VCaP (cell line): ENCODE measurements around the gene NPAS2.

Experiments used
- H3K27ac ChIP-seq: fragments of 450-650 bp; 2 replicates; pipeline ENCODE4 v1.5.1; 2017
- CTCF ChIP-seq: fragments of 450-650 bp; conservative IDR thresholded peaks from 2 replicates; pipeline ENCODE4 v1.5.1; 2017; ENCODE audit warnings: mild to moderate bottlenecking, moderate library complexity

Gene NPAS2

DNA sequence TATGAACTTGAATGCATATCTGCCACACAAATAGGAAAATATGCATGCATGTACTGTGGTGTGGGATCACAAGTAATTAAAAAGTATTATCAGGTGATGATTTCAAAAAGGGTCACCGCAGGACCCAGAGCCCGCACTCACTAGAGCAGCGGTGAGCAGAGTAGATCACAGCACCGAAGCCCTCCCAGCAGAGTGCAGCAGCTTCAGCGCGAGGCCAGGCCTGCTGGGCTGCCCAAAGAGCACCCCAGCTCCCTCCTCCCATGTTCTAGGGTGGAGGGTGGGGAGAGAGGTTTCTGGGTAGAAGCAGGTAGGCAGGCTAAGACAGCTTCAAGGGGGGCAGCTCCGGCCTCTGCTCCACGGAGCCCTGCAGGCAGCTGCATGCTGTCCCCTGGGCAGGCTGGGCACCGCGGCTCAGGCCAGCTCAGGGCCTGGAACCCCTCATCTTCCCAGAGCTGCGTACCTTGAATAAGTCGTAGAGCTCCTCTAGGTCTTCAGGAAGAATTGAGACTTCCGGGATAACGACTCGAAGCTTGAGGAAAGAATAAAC, 207.1 kb downstream of the NPAS2 start:
- TF ChIP-seq CTCF = no peak

GRCh38 chr2:101027852-101028251, 207.9 kb downstream of the NPAS2 start:
- TF ChIP-seq CTCF = no peak
- peak overlapping the region; percentile 90 for H3K27ac ChIP-seq

More for the DNA sequence above, 207.1 kb downstream of the NPAS2 start:
- peak overlapping the region; percentile 90 for H3K27ac ChIP-seq

DNA sequence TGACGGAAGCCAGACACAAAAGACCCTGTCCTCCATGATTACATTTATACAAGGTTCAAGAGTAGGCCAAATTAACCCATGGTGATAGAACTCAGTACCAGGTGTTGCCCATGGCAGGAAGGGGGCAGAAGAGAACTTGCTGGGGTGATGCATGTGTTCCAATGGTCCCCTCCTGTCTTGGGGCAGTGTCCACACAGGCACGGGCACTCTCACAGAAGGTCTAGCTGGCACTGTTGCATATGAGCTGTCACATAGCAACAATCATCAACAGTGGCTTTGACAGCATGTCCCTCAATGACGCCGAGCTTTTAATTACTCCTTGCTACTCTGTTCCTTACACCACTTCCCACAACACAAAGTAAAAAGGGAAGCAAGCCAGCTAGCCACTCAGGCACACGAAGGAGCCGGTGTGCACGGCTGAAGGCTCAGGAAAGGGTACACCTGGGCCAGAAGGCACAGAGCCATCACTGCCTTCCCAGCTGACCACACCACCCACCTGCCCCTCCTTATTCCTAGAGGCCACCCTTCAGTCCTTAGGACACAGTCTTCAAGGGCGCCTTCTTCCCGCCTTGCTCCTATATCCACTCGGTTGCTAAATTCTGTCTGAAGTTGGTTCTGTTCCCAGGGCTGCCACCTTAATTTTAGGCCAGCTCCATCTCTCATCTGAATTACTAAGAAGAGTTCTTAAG, 211.1 kb downstream of the NPAS2 start:
- H3K27ac ChIP-seq = no peak overlapping the region
- no peak for TF ChIP-seq CTCF

- no peak for TF ChIP-seq CTCF
- H3K27ac ChIP-seq = no peak overlapping the region
Observed at GRCh38 chr2:101032084-101032776, 212.3 kb downstream of the NPAS2 start.

DNA sequence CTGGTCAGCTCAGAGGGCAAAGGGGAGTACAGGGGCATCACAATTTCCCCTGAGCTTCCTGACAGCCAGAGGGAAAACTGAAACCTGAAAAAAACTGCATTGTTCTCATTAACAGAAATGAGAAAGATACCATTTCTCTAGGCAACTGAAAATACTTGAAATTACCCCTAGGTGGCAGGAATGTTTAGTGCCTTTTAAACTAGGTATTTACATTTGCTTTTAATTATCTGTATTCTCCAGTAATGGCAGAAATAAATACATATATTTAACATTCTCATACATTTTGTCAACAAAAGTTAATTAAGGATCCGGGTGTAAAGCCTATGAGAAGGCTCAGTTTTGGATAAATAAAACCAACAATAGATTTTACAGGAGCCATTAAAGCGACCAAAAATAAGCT, 216.6 kb downstream of the NPAS2 start:
- H3K27ac ChIP-seq = peak overlapping the region; percentile 36
- TF ChIP-seq CTCF = peak; percentile 83

DNA sequence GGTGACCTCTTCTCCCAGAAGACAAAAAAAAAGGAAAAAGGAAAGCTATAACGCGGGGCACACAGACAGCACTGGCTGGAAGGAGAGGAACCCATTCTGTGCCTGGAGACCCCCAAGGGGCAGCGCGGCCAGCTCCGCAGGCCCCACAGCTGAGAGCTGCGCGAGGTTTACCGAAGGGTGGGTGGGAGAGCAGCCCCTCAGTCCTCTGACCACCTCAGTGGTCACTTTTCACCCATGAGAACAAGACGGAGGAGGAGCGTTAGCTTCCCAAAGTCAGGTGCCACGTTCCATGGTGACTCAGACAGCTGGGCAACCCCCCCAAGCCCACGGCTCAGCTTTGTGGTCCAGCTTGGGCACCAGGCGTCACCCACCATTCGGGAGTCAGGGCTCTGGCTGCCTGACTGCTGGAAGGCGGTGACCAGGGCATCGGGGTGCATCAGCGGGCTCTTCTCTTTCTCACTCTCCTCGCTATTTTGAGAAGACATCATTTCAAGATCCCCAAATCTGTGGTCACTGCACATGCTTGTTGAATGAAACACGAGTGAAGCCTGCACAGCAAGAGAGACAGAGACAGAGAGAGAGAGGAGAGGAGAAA, 217.3 kb downstream of the NPAS2 start:
- peak overlapping the region; percentile 36 for H3K27ac ChIP-seq
- TF ChIP-seq CTCF = no peak
